Measurements from ENCODE around the gene USP31. TPM values are rescaled to one million over a fixed set of nuclear protein-coding genes. Genes with fewer than 3 reads are reported as not detected.

Gene USP31
- total and polyA plus RNA-seq, 2 donors, result 2.6 to 3.7 TPM

DNA sequence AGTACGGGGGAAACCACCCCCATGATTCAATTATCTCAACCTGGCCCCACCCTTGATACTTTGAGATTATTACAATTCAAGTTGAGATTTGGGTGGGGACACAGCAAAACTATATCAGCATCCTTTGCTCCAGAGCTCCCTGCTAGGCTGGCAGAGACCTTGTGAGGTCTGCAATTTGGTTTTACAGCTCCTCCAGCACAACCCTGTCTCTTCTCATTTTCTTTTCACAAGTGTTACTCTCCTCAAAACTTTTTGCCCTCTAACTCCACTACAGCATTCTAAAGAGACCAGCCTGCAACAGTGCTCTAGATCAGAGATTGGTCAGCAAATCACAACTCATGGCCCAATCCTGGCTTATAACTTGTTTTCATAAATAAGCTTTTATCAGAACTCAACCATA lies 114.0 kb downstream of the USP31 start:
- Histone ChIP-seq H3K4me1 (ENCODE audit: control insufficient read depth in 2 of 2, insufficient read depth in 2 of 2, low read length in 2 of 2) (no peaks in the 10 kb centered on the region), H3K27me3 (ENCODE audit: control insufficient read depth in 2 of 2, insufficient read depth in 1 of 2, low read length in 1 of 2) (no peaks in the 10 kb centered on the region), H3K9me3 (ENCODE audit: control insufficient read depth in 2 of 2, insufficient read depth in 1 of 2, low read length in 1 of 2) (no peaks in the 10 kb centered on the region), H3K4me3 (ENCODE audit: low read length in 2 of 2) (no peak overlapping the region), H3K36me3 (ENCODE audit: control insufficient read depth in 2 of 2, insufficient read depth in 2 of 2, low read length in 1 of 2) (no peaks in the 10 kb centered on the region), H3K27ac (ENCODE audit: low read depth in 1 of 2, low read length in 1 of 2) (no peak overlapping the region)
- WGBS, result 57% methylated on average over 1 of the region's 1 CpG
- no peak for DNase-seq (ENCODE audit: low read depth in 6 of 9, low spot score in 9 of 9)

DNA sequence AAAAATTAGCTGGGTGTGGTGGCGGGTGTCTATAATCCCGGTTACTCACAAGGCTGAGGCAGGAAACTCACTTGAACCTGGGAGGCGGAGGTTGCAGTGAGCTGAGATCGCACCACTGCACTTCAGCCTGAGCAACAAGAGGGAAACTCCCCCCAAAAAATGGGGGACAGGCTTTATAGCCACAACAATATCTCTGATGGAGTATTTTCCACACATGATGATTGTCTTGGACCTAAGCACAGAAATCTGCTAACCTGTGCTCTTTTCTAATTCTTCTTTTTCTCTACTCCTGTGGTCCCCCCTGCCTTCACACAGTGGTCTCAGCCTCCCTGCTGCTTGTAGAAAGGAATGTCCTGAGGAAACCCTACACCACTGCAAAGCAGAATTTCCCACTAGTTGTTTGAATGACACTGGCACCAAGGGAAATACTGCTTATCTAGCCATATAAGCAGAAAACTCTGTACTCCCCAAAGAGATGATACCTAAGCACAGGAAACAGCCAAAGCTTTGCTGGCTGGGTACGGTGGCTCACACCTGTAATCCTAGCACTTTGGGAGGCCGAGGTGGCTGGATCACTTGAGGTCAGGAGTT lies 117.6 kb downstream of the USP31 start:
- no peaks in the 10 kb centered on the region for H3K9me3 ChIP-seq (ENCODE audit: control insufficient read depth in 2 of 2, insufficient read depth in 1 of 2, low read length in 1 of 2)
- WGBS, result 65% methylated on average over 6 of the region's 6 CpGs
- H3K27ac ChIP-seq (ENCODE audit: low read depth in 1 of 2, low read length in 1 of 2), result no peak overlapping the region
- H3K36me3 ChIP-seq (ENCODE audit: control insufficient read depth in 2 of 2, insufficient read depth in 2 of 2, low read length in 1 of 2), result no peaks in the 10 kb centered on the region
- no peaks in the 10 kb centered on the region for H3K4me1 ChIP-seq (ENCODE audit: control insufficient read depth in 2 of 2, insufficient read depth in 2 of 2, low read length in 2 of 2)
- no peak overlapping the region for H3K4me3 ChIP-seq (ENCODE audit: low read length in 2 of 2)
- no peaks in the 10 kb centered on the region for H3K27me3 ChIP-seq (ENCODE audit: control insufficient read depth in 2 of 2, insufficient read depth in 1 of 2, low read length in 1 of 2)
- DNase-seq (ENCODE audit: low read depth in 6 of 9, low spot score in 9 of 9), result no peak

DNA sequence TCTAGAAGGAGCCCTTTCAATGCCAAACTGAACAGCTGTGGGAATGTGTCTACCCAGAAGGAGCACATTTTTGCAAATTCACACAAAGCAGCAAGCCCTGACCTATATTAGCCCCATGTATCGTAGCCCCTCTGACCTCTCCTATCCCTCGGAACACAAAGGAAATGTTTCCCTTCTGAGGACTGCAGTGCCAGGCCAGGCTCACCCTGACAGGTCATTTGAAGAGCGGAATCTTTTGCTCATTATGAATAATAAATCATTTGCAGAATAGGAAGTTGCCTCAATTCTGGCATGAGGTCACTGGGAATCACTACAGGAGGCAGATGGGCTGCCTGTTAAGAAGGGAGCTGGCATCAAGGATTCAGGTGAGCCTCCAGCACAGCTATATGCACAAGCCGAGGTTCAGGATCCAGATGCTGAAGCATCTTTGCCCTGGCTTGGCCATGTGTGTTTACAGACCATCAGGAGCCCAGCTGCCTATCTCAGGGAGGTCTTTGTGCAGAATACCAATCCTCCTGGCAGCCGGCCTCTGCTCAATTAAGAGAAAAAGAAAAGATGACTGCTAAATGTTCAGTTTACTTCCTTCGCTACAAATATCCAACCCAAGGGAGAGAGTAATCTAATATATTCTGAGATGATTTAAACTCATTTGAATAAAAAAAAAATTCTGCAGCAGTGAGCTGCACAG lies 119.4 kb downstream of the USP31 start:
- Histone ChIP-seq H3K9me3 (ENCODE audit: control insufficient read depth in 2 of 2, insufficient read depth in 1 of 2, low read length in 1 of 2) (no peaks in the 10 kb centered on the region), H3K27me3 (ENCODE audit: control insufficient read depth in 2 of 2, insufficient read depth in 1 of 2, low read length in 1 of 2) (no peaks in the 10 kb centered on the region), H3K4me3 (ENCODE audit: low read length in 2 of 2) (no peak overlapping the region), H3K4me1 (ENCODE audit: control insufficient read depth in 2 of 2, insufficient read depth in 2 of 2, low read length in 2 of 2) (no peaks in the 10 kb centered on the region), H3K36me3 (ENCODE audit: control insufficient read depth in 2 of 2, insufficient read depth in 2 of 2, low read length in 1 of 2) (no peaks in the 10 kb centered on the region), H3K27ac (ENCODE audit: low read depth in 1 of 2, low read length in 1 of 2) (no peak overlapping the region)
- WGBS, result 88% methylated on average over 6 of the region's 6 CpGs
- DNase-seq (ENCODE audit: low read depth in 6 of 9, low spot score in 9 of 9), result no peak

DNA sequence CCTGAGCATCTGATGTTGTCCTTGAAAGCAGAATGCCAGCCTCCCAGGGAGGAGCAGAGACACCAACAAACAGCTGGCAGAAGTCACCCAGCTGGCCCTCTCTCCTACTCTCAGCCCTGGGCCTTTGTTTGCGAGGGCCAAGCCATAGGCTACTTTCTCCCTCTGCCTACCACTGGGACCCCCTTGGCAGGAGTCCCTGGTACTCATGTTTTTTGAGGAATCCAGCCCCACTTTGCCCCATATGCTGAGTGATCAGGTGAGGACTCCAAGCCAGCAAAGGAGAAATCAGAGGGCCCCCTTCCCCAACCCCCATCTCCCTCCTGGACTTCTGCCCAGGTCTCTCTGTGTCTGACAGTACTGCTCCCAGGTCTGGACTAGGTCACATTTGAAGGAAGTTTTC lies 121.9 kb downstream of the USP31 start:
- H3K4me1 ChIP-seq (ENCODE audit: control insufficient read depth in 2 of 2, insufficient read depth in 2 of 2, low read length in 2 of 2), result no peaks in the 10 kb centered on the region
- H3K36me3 ChIP-seq (ENCODE audit: control insufficient read depth in 2 of 2, insufficient read depth in 2 of 2, low read length in 1 of 2), result no peaks in the 10 kb centered on the region
- 93% methylated on average over 1 of the region's 1 CpG for WGBS
- H3K27ac ChIP-seq (ENCODE audit: low read depth in 1 of 2, low read length in 1 of 2), result no peak overlapping the region
- H3K27me3 ChIP-seq (ENCODE audit: control insufficient read depth in 2 of 2, insufficient read depth in 1 of 2, low read length in 1 of 2), result no peaks in the 10 kb centered on the region
- H3K9me3 ChIP-seq (ENCODE audit: control insufficient read depth in 2 of 2, insufficient read depth in 1 of 2, low read length in 1 of 2), result no peaks in the 10 kb centered on the region
- H3K4me3 ChIP-seq (ENCODE audit: low read length in 2 of 2), result no peak overlapping the region
- DNase-seq (ENCODE audit: low read depth in 6 of 9, low spot score in 9 of 9), result no peak

DNA sequence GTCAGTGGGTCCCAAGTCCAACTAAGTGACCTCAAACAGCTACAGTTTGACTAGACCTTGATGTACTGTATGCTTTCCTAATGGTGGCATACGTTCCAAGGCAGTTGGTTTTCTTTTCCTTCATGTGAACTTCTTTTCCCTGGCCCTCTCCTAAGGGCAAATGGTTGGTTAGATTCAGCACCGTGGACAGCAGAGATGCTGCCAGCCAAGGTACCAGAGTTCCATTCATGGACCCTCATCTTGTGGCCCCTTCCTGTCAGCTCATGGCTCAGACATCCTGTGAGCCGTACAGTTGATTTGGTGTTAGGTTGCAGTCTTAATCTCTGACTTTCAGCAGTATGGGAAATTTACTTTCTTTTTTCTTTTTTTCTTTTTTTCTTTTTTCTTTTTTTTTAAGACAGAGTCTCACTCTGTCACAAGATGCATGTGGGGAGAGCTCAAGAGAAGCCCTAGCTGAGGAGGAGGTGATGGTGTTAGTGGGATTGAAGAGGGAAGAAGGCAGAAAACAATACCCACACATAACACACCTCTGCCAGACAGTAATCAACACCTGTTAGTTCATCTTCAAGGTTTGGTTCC lies 122.4 kb downstream of the USP31 start:
- no peaks in the 10 kb centered on the region for H3K36me3 ChIP-seq (ENCODE audit: control insufficient read depth in 2 of 2, insufficient read depth in 2 of 2, low read length in 1 of 2)
- H3K4me3 ChIP-seq (ENCODE audit: low read length in 2 of 2), result no peak overlapping the region
- no peaks in the 10 kb centered on the region for H3K9me3 ChIP-seq (ENCODE audit: control insufficient read depth in 2 of 2, insufficient read depth in 1 of 2, low read length in 1 of 2)
- DNase-seq (ENCODE audit: low read depth in 6 of 9, low spot score in 9 of 9), result peak in 8 of 9 donors; percentile 2 to 45 (median 8)
- no peaks in the 10 kb centered on the region for H3K4me1 ChIP-seq (ENCODE audit: control insufficient read depth in 2 of 2, insufficient read depth in 2 of 2, low read length in 2 of 2)
- no peak overlapping the region for H3K27ac ChIP-seq (ENCODE audit: low read depth in 1 of 2, low read length in 1 of 2)
- 24% methylated on average over 3 of the region's 3 CpGs for WGBS
- no peaks in the 10 kb centered on the region for H3K27me3 ChIP-seq (ENCODE audit: control insufficient read depth in 2 of 2, insufficient read depth in 1 of 2, low read length in 1 of 2)

DNA sequence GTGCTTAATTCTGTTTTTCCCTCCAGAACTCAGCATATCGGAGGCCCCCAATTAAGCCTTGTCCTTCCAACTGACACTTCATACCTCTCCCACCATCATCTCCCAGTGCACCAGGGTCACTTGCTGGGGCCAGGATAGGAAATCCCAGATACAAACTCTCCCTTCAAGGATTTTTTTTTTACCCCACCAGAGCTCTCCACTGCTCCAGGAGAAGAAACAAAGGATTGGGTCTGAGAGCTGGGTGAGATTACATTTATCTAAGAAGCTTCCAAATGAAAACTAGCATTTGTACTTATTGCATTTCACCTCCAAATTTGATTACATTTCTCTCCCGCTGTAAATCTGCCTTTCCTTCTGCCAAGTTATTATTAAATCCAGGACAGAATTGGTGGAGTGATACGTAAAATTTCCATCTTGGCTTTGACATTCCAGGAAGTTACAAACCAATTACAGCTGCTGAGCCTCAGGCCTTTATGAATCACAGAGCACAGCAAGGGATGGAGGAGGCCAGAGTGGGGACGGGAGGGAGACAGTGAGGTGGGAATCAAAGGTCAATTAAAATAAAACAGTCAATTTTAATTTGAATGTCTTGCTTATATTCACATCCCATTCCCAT lies 123.5 kb downstream of the USP31 start:
- Histone ChIP-seq H3K9me3 (ENCODE audit: control insufficient read depth in 2 of 2, insufficient read depth in 1 of 2, low read length in 1 of 2) (no peaks in the 10 kb centered on the region), H3K4me3 (ENCODE audit: low read length in 2 of 2) (no peak overlapping the region), H3K27me3 (ENCODE audit: control insufficient read depth in 2 of 2, insufficient read depth in 1 of 2, low read length in 1 of 2) (no peaks in the 10 kb centered on the region), H3K4me1 (ENCODE audit: control insufficient read depth in 2 of 2, insufficient read depth in 2 of 2, low read length in 2 of 2) (no peaks in the 10 kb centered on the region), H3K36me3 (ENCODE audit: control insufficient read depth in 2 of 2, insufficient read depth in 2 of 2, low read length in 1 of 2) (no peaks in the 10 kb centered on the region), H3K27ac (ENCODE audit: low read depth in 1 of 2, low read length in 1 of 2) (no peak overlapping the region)
- no peak for DNase-seq (ENCODE audit: low read depth in 6 of 9, low spot score in 9 of 9)
- WGBS, result 90% methylated on average over 4 of the region's 4 CpGs

DNA sequence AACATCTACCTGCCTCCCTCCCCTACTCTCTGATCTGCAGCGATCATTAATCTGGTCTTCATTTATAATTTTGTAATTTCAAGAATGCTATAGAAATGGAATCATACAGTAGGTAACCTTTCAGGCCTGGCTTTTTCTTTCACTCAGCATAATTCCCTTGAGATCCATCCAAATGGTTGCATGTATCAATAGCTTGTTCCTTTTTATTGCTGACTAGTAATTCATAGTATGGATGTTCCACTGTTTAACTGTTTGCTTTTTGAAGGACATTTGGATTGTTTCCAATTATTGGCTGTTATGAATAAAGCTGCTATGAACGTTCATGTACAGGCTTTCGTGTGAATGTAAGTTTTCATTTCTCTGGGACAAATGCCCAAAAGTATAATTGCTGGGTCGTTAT lies 125.2 kb downstream of the USP31 start:
- H3K27ac ChIP-seq (ENCODE audit: low read depth in 1 of 2, low read length in 1 of 2), result no peak overlapping the region
- WGBS, result 90% methylated on average over 4 of the region's 4 CpGs
- H3K36me3 ChIP-seq (ENCODE audit: control insufficient read depth in 2 of 2, insufficient read depth in 2 of 2, low read length in 1 of 2), result no peaks in the 10 kb centered on the region
- H3K4me3 ChIP-seq (ENCODE audit: low read length in 2 of 2), result no peak overlapping the region
- H3K27me3 ChIP-seq (ENCODE audit: control insufficient read depth in 2 of 2, insufficient read depth in 1 of 2, low read length in 1 of 2), result no peaks in the 10 kb centered on the region
- DNase-seq (ENCODE audit: low read depth in 6 of 9, low spot score in 9 of 9), result no peak
- no peaks in the 10 kb centered on the region for H3K9me3 ChIP-seq (ENCODE audit: control insufficient read depth in 2 of 2, insufficient read depth in 1 of 2, low read length in 1 of 2)
- H3K4me1 ChIP-seq (ENCODE audit: control insufficient read depth in 2 of 2, insufficient read depth in 2 of 2, low read length in 2 of 2), result no peaks in the 10 kb centered on the region

DNA sequence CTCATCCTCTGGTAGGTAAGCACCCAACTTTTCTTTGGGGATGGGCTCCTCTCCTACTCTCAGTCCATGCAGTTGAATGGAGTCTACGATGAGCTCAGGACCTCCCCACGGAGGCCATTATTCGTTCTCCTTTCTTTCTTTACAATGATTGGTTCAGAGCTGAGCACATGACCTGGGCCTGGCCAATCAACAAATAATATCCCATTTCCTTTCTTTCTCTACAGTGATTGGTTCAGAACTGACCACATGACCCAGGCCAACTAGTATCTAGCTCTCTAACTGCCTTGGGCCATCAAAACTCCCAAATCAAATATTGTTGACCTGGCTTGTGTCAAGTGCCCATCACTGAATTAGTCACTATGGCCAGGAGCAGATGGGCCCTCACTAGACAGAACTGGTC lies 129.2 kb downstream of the USP31 start:
- Histone ChIP-seq H3K36me3 (ENCODE audit: control insufficient read depth in 2 of 2, insufficient read depth in 2 of 2, low read length in 1 of 2) (no peaks in the 10 kb centered on the region), H3K27ac (ENCODE audit: low read depth in 1 of 2, low read length in 1 of 2) (no peak overlapping the region), H3K4me1 (ENCODE audit: control insufficient read depth in 2 of 2, insufficient read depth in 2 of 2, low read length in 2 of 2) (no peaks in the 10 kb centered on the region), H3K9me3 (ENCODE audit: control insufficient read depth in 2 of 2, insufficient read depth in 1 of 2, low read length in 1 of 2) (no peaks in the 10 kb centered on the region), H3K27me3 (ENCODE audit: control insufficient read depth in 2 of 2, insufficient read depth in 1 of 2, low read length in 1 of 2) (no peaks in the 10 kb centered on the region), H3K4me3 (ENCODE audit: low read length in 2 of 2) (no peak overlapping the region)
- WGBS, result 92% methylated on average over 3 of the region's 3 CpGs
- DNase-seq (ENCODE audit: low read depth in 6 of 9, low spot score in 9 of 9), result no peak

DNA sequence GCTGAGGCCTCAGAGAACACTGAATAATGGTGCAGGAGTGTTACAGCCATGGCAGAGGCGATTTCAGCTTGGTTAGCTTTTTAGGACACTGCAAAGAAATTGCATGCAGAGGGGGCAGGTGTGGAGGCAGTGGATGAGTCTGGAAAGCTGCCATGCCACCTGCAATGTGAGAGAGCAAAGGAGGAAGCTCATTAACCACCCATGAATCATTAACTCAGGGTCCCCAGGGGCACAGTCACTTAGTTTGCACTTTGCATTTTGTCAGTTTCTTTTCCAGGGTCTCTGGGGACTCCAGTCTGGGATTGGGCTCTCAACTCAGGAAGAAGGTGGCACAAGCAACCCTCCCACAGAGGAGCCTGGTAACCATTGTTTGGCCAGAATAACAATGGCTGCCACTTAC lies 132.9 kb downstream of the USP31 start:
- Histone ChIP-seq H3K27ac (ENCODE audit: low read depth in 1 of 2, low read length in 1 of 2) (no peak overlapping the region), H3K27me3 (ENCODE audit: control insufficient read depth in 2 of 2, insufficient read depth in 1 of 2, low read length in 1 of 2) (no peaks in the 10 kb centered on the region), H3K36me3 (ENCODE audit: control insufficient read depth in 2 of 2, insufficient read depth in 2 of 2, low read length in 1 of 2) (no peaks in the 10 kb centered on the region), H3K9me3 (ENCODE audit: control insufficient read depth in 2 of 2, insufficient read depth in 1 of 2, low read length in 1 of 2) (no peaks in the 10 kb centered on the region), H3K4me3 (ENCODE audit: low read length in 2 of 2) (no peak overlapping the region), H3K4me1 (ENCODE audit: control insufficient read depth in 2 of 2, insufficient read depth in 2 of 2, low read length in 2 of 2) (no peaks in the 10 kb centered on the region)
- WGBS, result 83% methylated on average over 1 of the region's 1 CpG
- no peak for DNase-seq (ENCODE audit: low read depth in 6 of 9, low spot score in 9 of 9)

All from thymus (tissue), 11 donors.